HepG2 (cell line): Measurements from ENCODE around the gene CPS1. TPM values are rescaled to one million over a fixed set of nuclear protein-coding genes. Genes with fewer than 3 reads are reported as not detected.
A peak's percentile ranks its signal among the peaks of the same experiment; 100 is the strongest.

Source experiments
- AKNA ChIP-seq: sonication (generic); formaldehyde crosslinking; IDR thresholded peaks from 2 replicates; pipeline ENCODE4 v1.4.0; 2020; ENCODE audit warnings: missing genetic modification reagents, borderline replicate concordance
- HBP1 ChIP-seq: IDR thresholded peaks from 2 replicates; pipeline ENCODE4 v1.6.1; 2016; ENCODE audit warnings: low read depth, control low read depth
- KDM2A ChIP-seq: sonication (generic); formaldehyde crosslinking; IDR thresholded peaks from 2 replicates; pipeline ENCODE4 v1.4.0; 2020; ENCODE audit warnings: low read depth, missing genetic modification reagents, borderline replicate concordance
- MED1 ChIP-seq: sonication (generic); formaldehyde crosslinking; IDR thresholded peaks from 2 replicates; pipeline ENCODE4 v1.4.0; 2020; ENCODE audit warnings: missing genetic modification reagents
- PITX1 ChIP-seq: sonication (generic); formaldehyde crosslinking; IDR thresholded peaks from 2 replicates; pipeline ENCODE4 v1.5.1; 2020; ENCODE audit warnings: mild to moderate bottlenecking, missing genetic modification reagents
- RBFOX2 ChIP-seq: fragments of 200-400 bp; formaldehyde crosslinking; IDR thresholded peaks from 2 replicates; pipeline ENCODE4 v1.6.1; 2017; ENCODE audit warnings: low read depth, mild to moderate bottlenecking, low read length
- SIN3A ChIP-seq: IDR thresholded peaks from 2 replicates; pipeline ENCODE4 v1.6.1; 2011; ENCODE audit warnings: low read depth, mild to moderate bottlenecking, control low read depth, low read length, borderline replicate concordance
- U2AF1 ChIP-seq: fragments of 200-400 bp; formaldehyde crosslinking; optimal IDR thresholded peaks from 2 replicates; pipeline ENCODE3; 2017; ENCODE audit warnings: mild to moderate bottlenecking, low read depth, low read length
- ZNF292 ChIP-seq: sonication (generic); formaldehyde crosslinking; IDR thresholded peaks from 2 replicates; pipeline ENCODE4 v1.8.1; 2022; ENCODE audit warnings: mild to moderate bottlenecking, low read depth, missing genetic modification reagents, borderline replicate concordance
- ZNF3 ChIP-seq: IDR thresholded peaks from 2 replicates; pipeline ENCODE4 v1.7.0; 2017; ENCODE audit warnings: inconsistent platforms
- ZNF335 ChIP-seq: sonication (generic); formaldehyde crosslinking; IDR thresholded peaks from 2 replicates; pipeline ENCODE4 v1.4.0; 2020; ENCODE audit warnings: missing genetic modification reagents
- ZNF407 ChIP-seq: sonication (generic); formaldehyde crosslinking; IDR thresholded peaks from one replicate; pipeline ENCODE4 v1.5.1; 2020; ENCODE audit warnings: mild to moderate bottlenecking, missing genetic modification reagents; ENCODE audit errors: not compliant biosample characterization
- ZNF501 ChIP-seq: sonication (generic); formaldehyde crosslinking; IDR thresholded peaks from 2 replicates; pipeline ENCODE4 v1.5.1; 2020; ENCODE audit warnings: mild to moderate bottlenecking, moderate library complexity, missing genetic modification reagents
- ZNF747 ChIP-seq: sonication (generic); formaldehyde crosslinking; IDR thresholded peaks from 2 replicates; pipeline ENCODE4 v1.8.1; 2023; ENCODE audit warnings: missing genetic modification reagents, mild to moderate bottlenecking, borderline replicate concordance
- polyA plus RNA-seq, 8 experiments: library from polyadenylated mRNA; depleted of rRNA in 3 of 8; stranded (reverse) in 7 of 8; unstranded in 1 of 8; fragments of >200 nt; fragmentation: Illumina TruSeq in 4 of 8; extraction: Trizol in 4 of 8; gene quantifications; 2 replicates each; pipeline versions ENCODE4 v1.2.1 to v1.2.3, GENCODE V29; 2011 to 2016; ENCODE audit warnings: low read depth in 4 of 8, missing spikeins in 1 of 8, mixed read lengths in 1 of 8; ENCODE audit not compliant: insufficient read depth in 1 of 8
- total RNA-seq, 5 experiments: library from RNA; depleted of rRNA; stranded (reverse); fragments of >200 nt; fragmentation: Illumina TruSeq; extraction: Trizol; gene quantifications; 2 replicates each; pipeline ENCODE4 v1.2.3, GENCODE V29; 2016; ENCODE audit warnings: low read depth in 1 of 5

CPS1 gene
- total and polyA plus RNA-seq, 2 of the 13 experiments (the other 11 are each of a cell fraction or from before 2014, with no cell fraction given), result 24.4 to 51.7 TPM

GRCh38 chr2:210539578-210540416, 16.6 kb upstream of the CPS1 start (continued):
- TF ChIP-seq ZNF407 (CRISPR knock-in tag), result no peak
- peak; percentile 32; the same call in 1 of the 2 replicates for TF ChIP-seq ZNF501 (CRISPR knock-in tag)
- no peak for TF ChIP-seq RBFOX2
- no peak for TF ChIP-seq ZNF747 (CRISPR knock-in tag)
- no peak for TF ChIP-seq SIN3A
- no peak for TF ChIP-seq ZNF335 (CRISPR knock-in tag)
- no peak for TF ChIP-seq HBP1 (CRISPR knock-in tag)
- no peak for TF ChIP-seq U2AF1
- TF ChIP-seq MED1 (CRISPR knock-in tag), result no peak
- TF ChIP-seq KDM2A (CRISPR knock-in tag), result no peak
- no peak for TF ChIP-seq AKNA (CRISPR knock-in tag)
- TF ChIP-seq ZNF292, result peak; percentile 73; the same call in 1 of the 2 replicates
- TF ChIP-seq PITX1 (CRISPR knock-in tag), result 0 out of 2 replicates have a peak, but pooled peaks have one; percentile 19
- TF ChIP-seq ZNF3, result no peak
